ENCODE data around the gene TMEM161A. TPM values are rescaled to one million over a fixed set of nuclear protein-coding genes. Genes with fewer than 3 reads are reported as not detected.
A peak's percentile ranks its signal among the peaks of the same experiment; 100 is the strongest.

TMEM161A gene
- total and polyA plus RNA-seq, 9 of the 15 experiments (the other 6 are each of a cell fraction or from before 2014, with no cell fraction given) = 0.63 to 92.3 (median 38.9) TPM

DNA sequence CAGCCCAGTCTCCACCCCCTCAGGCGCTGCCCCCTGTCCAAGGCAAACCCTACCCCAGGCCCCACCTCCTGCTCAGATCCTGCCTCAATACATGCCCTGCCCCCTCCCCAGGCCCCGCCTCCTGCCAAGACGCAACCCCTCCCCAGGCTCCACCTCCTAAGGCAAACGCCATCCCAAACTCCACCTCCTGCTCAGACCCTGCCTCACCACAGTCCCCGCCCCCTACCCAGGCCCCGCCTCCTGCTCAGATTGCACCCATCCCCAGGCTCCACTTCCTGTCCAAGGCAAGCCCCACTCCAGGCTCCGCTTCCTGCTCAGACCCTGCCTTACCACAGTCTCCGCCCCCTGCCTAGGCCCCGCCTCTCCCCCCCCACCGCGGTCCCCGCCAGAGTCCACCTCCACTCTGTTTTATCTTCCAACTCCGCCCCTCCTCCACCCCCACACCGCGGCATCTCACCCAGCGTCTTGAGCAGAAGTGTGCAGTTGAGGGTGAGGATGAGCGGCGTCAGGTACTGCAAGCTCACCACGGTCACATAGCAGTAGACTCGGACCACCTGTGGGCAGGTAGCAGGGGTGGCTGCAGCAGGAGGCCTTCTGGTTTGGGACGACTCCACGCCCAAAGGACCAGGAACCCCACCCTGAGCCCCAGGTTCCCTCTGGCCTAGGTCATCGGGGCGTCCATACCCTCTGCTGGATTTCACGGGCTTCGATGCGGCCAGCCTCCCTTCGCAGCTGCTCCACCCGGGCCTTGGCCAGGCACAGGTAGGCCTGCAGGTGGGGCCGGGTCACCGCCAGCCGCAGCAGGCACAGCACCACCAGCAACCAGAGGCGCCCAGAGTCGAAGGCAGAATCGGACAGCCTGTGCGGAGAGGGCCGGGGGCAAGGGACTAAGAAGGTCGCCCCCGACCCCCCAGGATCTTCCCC is 17.7 kb downstream of the TMEM161A start (continued):
- TF ChIP-seq, protein P1, sequence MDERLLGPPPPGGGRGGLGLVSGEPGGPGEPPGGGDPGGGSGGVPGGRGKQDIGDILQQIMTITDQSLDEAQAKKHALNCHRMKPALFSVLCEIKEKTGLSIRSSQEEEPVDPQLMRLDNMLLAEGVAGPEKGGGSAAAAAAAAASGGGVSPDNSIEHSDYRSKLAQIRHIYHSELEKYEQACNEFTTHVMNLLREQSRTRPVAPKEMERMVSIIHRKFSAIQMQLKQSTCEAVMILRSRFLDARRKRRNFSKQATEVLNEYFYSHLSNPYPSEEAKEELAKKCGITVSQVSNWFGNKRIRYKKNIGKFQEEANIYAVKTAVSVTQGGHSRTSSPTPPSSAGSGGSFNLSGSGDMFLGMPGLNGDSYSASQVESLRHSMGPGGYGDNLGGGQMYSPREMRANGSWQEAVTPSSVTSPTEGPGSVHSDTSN (CRISPR knock-in tag; IDR thresholded peaks at IDR 0.05; ENCODE audit: low read depth) = no peak
- TF ChIP-seq, protein P1 (tag; conservative IDR thresholded peaks at IDR 0.05; ENCODE audit: low read depth) = no peak
- TF ChIP-seq MCM7 (IDR thresholded peaks at IDR 0.05) = no peak
- TF ChIP-seq, protein P2, sequence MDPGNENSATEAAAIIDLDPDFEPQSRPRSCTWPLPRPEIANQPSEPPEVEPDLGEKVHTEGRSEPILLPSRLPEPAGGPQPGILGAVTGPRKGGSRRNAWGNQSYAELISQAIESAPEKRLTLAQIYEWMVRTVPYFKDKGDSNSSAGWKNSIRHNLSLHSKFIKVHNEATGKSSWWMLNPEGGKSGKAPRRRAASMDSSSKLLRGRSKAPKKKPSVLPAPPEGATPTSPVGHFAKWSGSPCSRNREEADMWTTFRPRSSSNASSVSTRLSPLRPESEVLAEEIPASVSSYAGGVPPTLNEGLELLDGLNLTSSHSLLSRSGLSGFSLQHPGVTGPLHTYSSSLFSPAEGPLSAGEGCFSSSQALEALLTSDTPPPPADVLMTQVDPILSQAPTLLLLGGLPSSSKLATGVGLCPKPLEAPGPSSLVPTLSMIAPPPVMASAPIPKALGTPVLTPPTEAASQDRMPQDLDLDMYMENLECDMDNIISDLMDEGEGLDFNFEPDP (CRISPR knock-in tag; IDR thresholded peaks at IDR 0.05) = no peak
- TF ChIP-seq OTX1 (CRISPR knock-in tag; IDR thresholded peaks at IDR 0.05) = 0 out of 2 replicates have a peak, but pooled peaks have one; percentile 36
- TF ChIP-seq ETV1 (tag; conservative IDR thresholded peaks at IDR 0.05; ENCODE audit: low read depth) = peak; percentile 43; the same call in 1 of the 2 replicates
- TF ChIP-seq ETV5 (CRISPR knock-in tag; IDR thresholded peaks at IDR 0.05; ENCODE audit: low read depth) = no peak
- 0 out of 2 replicates have a peak, but pooled peaks have one; percentile 39 for TF ChIP-seq L3MBTL2 (IDR thresholded peaks at IDR 0.05)
- no peak for TF ChIP-seq PPARD (CRISPR knock-in tag; IDR thresholded peaks at IDR 0.05)
- TF ChIP-seq, protein P3, sequence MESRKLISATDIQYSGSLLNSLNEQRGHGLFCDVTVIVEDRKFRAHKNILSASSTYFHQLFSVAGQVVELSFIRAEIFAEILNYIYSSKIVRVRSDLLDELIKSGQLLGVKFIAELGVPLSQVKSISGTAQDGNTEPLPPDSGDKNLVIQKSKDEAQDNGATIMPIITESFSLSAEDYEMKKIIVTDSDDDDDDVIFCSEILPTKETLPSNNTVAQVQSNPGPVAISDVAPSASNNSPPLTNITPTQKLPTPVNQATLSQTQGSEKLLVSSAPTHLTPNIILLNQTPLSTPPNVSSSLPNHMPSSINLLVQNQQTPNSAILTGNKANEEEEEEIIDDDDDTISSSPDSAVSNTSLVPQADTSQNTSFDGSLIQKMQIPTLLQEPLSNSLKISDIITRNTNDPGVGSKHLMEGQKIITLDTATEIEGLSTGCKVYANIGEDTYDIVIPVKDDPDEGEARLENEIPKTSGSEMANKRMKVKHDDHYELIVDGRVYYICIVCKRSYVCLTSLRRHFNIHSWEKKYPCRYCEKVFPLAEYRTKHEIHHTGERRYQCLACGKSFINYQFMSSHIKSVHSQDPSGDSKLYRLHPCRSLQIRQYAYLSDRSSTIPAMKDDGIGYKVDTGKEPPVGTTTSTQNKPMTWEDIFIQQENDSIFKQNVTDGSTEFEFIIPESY (CRISPR knock-in tag; IDR thresholded peaks at IDR 0.05) = no peak
- TF ChIP-seq GTF2A2 (tag; IDR thresholded peaks at IDR 0.05) = no peak
- TF ChIP-seq ATF7 (IDR thresholded peaks at IDR 0.05) = 0 out of 2 replicates have a peak, but pooled peaks have one; percentile 14
- no peak for TF ChIP-seq HNRNPL (IDR thresholded peaks at IDR 0.05; ENCODE audit: low read depth, low read length)
- TF ChIP-seq, protein P4, sequence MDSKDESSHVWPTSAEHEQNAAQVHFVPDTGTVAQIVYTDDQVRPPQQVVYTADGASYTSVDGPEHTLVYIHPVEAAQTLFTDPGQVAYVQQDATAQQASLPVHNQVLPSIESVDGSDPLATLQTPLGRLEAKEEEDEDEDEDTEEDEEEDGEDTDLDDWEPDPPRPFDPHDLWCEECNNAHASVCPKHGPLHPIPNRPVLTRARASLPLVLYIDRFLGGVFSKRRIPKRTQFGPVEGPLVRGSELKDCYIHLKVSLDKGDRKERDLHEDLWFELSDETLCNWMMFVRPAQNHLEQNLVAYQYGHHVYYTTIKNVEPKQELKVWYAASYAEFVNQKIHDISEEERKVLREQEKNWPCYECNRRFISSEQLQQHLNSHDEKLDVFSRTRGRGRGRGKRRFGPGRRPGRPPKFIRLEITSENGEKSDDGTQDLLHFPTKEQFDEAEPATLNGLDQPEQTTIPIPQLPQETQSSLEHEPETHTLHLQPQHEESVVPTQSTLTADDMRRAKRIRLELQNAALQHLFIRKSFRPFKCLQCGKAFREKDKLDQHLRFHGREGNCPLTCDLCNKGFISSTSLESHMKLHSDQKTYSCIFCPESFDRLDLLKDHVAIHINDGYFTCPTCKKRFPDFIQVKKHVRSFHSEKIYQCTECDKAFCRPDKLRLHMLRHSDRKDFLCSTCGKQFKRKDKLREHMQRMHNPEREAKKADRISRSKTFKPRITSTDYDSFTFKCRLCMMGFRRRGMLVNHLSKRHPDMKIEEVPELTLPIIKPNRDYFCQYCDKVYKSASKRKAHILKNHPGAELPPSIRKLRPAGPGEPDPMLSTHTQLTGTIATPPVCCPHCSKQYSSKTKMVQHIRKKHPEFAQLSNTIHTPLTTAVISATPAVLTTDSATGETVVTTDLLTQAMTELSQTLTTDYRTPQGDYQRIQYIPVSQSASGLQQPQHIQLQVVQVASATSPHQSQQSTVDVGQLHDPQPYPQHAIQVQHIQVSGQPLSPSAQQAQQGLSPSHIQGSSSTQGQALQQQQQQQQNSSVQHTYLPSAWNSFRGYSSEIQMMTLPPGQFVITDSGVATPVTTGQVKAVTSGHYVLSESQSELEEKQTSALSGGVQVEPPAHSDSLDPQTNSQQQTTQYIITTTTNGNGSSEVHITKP (IDR thresholded peaks at IDR 0.05; ENCODE audit: partially characterized antibody) = no peak
- no peak for TF ChIP-seq ZNF695 (CRISPR knock-in tag; IDR thresholded peaks at IDR 0.05)
- TF ChIP-seq POLR3A (IDR thresholded peaks at IDR 0.05; ENCODE audit: borderline replicate concordance, extremely low read depth, insufficient read depth, insufficient read length) = no peak
- TF ChIP-seq ZNF561 (CRISPR knock-in tag; conservative IDR thresholded peaks at IDR 0.05) = no peak
